ENCODE data around the gene STAMBP.

- no peak for TF ChIP-seq POLR2AphosphoS5 (IDR thresholded peaks at IDR 0.05; ENCODE audit: low read depth, low read length)
- no peak for TF ChIP-seq TAF1 (IDR thresholded peaks at IDR 0.05; ENCODE audit: low read depth, low read length)
Measured at GRCh38 chr2:73856214-73856613, 27.5 kb downstream of the STAMBP start.

Data from GM12891 (cell line).